DLD1 (cell line): ENCODE results near the gene HDHD5.

ENCODE experiments used
- in situ Hi-C: cut with HindIII; loops from 2 replicates; pipeline ENCODE4 v1.10.0; 2017; ENCODE audit warnings: low sequenced_read_pairs

Gene HDHD5

DNA sequence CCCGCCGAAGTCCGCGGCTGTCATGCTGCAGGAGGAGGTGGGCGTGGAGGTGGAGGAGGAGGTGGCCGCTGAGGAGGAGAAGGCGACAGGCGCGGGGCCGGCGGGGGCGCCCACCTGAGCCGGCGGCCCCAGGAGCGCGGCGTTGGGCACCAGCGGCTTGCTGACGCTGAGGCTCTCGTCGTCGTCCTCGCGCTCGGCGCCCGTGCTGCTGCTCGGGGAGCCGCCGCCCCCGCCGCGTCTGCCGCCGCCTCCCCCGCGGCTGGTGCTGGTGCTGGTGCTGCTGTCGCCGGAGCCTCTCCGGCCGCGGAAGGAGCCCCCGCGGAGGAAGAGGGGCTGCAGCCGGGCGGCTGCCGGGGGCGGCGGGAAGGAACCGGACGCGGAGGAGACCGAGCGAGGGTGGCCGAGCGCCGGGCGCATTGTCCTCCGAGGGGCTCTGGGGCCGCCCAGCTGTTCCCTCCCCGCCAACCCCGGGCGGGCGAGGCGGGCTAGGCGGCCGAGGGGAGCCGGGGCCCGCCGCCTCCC, 38.3 kb downstream of the HDHD5 start:
- in situ Hi-C loops: no loop called here

DNA sequence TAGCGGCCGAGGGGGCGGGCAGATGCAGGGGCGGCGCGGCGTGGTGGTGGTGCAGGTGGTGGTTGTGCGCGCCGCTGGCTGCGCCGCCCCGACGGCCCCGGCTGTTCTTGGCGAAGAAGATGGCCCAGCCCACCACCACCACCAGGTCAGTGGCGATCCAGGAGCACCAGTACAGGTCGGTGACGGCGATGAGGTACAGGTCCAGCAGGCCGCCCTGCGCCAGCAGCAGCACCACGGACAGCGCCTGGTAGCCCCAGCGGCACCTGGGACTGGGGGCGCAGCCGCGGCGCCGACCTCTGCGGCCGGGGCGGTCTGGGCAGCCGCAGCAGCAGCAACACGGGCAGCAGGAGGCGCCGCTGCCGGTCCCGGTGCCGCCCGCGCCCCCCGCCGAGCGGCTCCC, 38.8 kb downstream of the HDHD5 start:
- in situ Hi-C loops: no loop called here

DNA sequence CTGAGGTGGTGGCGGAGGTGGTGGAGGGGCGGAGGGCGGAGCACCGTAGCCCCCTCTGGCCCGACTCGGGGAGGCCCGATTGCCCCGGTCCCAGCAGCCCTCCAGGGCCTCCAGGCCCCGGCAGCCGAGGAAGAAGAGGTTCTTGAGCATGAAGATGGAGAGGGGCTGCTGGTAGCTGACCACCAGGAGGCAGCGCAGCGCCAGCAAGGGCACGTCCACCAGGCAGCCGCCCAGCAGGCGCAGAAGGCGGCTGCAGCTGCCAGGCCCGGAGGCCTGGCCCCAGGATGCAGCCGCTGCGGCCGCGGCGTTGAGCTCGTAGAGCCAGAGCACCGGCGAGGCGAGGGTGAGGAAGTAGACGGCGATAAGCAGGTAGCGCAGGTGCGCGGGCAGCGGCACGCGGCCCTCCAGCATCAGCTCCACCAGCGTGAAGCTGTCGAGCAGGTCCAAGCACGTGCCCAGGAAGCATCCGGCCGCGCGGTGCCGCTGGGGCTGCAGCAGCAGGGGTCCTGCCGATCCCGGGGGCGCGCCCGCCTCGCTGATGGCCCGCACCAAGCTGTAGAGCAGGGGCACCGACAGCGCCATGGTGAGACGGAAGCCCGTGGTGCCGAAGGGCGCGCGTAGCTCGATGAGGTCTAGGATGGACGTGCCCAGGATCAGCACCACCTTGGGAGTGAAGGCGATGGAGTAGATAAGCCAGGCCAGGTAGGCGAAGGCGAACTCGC, 39.4 kb downstream of the HDHD5 start:
- in situ Hi-C loops: no loop called here

DNA sequence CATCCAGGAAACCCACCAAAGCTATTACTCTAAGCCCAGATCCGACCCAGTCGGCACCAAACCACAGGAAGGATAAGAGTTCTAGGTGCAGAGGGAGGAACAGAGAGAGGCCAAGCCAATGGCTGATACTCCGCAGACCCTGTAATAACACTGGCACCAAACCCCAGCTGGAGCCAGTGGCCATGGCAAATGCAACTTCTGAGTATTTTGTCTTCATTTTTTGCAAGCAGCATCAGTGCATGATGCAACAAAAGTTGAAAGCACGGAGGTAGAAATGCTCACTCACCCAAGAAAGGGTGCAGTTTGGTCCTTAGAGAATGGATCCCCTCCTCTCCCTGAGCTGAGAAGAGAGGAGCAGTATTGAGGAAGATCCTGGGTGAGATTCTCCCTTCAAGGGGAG, 40.7 kb downstream of the HDHD5 start:
- in situ Hi-C loops: no loop called here

DNA sequence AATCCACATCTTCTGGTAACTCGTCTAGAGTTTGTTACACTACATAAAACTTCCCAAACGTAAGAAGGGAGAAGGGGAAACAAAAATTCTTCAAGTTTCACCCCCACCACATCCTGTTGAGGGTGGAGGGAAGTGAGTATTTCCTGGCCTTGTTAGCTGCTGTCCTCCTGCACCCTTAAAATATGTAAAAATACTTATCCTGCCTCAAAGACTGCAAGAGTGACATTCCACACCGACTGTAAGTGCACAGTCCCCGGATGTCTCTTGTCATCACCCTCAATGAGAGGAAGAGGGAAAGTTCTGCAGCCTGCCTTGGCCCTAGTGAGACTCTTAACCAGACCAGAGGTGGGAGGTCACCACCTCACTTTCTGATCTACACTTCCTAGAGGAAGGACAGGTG, 41.2 kb downstream of the HDHD5 start:
- in situ Hi-C loops: no loop called here

DNA sequence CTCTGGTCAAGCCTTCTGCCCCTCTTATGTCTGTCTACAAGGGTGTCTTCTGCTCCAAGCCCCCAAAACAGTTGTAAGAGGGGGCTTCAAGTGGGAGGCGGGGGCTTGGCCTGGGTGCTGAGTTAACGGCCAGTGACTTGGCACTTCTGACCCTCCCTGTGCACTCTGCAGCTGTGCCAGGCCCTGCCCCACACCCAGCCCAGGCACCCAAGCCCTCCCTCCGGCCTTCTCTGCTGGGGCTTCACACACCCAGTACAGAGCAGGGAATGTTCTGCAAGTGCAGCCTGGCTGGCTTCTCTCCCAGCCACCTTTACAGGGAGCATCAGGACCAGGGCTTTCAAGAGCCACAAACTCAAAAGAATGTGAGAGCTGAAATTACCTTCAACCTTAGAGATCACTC, 41.7 kb downstream of the HDHD5 start:
- in situ Hi-C loops: no loop called here

DNA sequence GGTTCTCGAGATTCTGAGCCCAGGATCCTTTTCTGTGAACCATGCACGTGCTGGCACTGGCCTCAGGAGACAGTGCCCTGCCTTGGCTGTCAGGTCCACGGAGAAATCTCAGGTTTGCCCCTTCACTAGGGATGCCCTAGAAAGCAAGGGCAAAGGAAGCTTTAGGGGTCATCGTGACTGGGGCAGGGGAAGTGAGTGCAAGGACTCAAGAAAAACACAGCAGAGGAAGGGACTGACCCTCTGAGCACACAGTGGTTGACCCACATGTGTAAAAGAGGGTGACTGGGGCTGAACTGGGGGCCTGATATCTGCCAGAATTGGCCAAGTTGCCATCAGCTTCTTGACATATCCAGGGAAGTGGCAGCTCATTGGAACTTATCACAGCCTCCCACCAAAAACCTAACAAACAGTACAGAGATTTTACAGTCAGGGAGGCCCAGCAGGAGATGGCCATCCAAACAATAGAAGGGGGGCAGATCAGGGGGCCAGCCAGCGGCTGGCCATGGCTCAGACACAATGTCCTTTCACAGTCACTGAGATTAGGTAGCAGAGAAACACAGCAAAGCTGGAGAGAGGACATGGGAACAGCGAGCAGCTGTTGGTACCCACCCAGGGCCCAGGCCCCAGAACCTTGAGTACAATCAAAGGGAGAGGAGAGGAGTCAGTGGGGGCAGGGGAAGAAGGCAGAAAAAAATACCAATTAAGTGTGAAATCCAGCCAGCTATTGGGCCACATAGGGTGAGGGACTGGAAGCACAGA, 42.3 kb downstream of the HDHD5 start:
- in situ Hi-C loops: no loop called here

DNA sequence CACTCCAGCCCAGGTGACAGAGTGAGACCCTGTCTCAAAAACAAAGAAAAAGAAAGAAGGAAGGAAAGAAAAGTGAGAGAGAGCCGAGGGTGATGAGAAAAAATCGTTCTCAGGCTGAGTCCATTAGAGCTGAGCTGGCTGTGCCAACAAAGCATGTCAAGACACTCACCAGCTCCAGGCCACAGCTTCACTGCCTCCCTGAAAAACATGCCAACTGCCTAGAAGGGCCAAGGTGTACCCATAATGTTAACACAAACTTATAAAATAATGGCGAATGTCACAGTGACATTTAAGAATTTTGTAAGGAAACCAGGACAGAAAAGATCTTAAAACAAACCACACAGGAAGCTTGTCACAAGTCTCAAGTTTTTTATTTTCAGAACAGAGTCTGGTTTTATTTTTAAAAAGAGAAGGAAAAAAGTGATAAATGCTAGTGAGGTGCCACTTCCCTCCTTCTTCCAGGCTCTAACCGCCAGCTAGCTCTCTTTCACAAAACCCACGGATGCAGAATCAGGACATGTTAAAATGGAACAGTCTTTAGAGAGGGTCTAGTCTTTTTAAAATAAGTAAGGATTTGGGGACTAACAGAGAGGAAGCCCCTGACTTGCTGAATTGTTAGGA, 43.0 kb downstream of the HDHD5 start:
- in situ Hi-C loops: no loop called here

DNA sequence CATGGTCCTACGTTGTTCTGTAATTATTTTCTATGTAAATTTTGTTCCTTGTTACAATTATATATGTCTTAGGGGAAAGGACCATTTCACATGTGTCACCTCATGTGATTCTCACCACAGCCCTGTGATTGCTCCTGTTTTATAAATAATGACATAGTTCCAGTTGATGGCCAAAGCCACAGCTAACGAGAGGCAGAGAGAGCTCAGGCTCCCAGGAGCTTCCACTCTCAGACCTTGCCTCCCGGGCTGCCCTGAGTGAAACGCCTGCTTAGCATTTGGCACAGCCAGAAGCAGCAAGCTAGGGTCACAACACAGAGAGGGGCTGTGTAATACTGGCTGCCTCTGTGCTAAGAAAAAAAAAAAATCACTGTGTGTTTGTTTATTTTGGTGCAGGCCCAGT, 43.8 kb downstream of the HDHD5 start:
- in situ Hi-C loops: no loop called here

DNA sequence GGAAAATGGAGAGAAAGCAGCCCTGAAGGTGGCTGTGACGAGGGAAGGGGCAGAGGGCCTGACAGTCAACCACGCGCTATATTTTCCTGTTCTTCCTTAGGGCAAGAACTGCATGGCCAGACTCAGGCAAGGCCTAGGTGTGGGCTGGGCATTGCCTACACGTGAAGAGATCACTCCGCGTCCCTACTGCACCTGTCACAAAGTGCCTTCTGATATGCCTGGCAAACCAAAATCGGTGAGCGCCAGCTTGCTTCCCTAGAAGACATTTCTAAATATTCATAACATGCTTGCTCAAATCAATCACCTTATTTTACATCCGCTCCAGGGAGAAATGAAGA, 44.2 kb downstream of the HDHD5 start:
- in situ Hi-C loops: no loop called here

DNA sequence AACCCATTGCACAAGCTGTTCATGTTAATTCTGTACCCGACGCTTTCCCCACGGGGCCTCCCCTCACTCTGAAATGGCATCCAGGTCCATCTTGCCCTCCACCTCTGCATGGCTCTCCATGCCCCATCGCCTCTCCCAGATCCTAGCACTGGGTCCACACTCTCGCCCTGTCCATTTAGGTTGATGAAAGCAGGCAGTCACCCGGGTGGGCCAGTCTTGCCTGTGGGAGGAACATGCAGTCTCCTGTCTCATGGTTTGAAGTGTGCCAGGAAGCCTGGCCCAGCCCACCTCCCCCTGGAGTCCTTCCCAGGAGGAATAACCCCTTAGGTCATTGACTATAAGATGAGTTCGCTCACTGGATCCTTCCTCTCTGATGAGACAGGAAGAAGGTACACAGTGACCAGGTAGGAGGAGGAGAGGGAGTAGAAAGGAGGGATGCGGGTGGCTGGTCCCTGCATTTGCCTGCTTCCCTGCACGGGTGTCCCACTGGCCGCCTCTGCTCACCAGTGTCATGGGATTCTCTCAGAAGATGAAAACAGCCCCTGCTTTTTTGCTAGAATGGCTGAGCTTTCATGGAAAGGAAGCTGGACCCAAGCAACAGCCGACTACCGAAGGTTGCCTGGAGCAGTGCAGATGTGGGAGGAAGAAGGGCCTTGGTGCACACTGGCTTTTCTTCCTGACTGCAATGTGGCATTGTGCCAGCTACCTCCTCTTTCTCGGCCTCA, 44.7 kb downstream of the HDHD5 start:
- in situ Hi-C loops: no loop called here

DNA sequence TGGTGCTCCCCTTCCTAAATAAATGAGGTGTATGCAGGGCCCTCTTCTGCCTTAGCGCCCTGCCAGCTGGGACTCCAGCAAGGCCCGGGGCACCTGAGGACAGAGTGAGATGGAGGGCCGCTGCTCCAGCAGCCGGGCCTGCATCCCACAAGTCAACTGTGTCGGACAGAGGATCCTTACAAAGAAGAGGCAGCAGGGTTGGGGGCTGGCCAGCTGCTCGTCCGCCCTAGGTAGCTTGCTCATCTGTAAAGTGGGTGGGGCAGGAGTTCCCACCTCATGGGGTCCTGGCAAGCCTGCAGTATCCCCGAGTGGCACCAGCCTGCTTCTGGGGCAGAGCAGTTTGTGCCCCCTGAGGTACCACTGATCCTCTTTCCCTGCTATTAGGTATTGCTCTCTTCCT, 45.5 kb downstream of the HDHD5 start:
- in situ Hi-C loops: no loop called here

DNA sequence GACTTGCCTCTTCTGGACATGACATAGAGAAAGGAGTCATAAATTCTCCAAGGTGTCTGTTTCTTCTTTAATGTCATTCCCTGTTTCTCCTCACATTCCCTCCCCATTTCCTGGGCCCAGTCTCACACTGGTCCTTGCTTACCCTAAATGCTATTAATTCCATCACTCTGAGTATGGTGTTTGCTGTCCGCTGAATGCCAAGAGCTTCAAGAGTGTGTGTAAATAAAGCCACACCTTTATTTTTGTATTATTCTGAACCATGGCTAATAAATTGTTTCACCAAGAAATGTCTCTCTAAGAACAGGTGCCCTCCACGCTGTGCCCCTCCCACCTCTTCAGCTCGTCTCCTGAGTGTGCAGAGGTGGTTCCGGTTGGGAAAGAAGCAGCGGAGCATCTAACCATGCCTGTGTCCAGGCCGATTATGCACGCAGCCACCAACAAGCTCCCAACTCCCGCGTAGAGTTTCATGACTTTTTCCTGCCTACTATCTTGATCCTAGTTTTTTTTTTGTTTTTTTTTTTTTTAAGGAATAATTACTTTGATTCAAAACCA, 46.5 kb downstream of the HDHD5 start:
- in situ Hi-C loops: no loop called here

DNA sequence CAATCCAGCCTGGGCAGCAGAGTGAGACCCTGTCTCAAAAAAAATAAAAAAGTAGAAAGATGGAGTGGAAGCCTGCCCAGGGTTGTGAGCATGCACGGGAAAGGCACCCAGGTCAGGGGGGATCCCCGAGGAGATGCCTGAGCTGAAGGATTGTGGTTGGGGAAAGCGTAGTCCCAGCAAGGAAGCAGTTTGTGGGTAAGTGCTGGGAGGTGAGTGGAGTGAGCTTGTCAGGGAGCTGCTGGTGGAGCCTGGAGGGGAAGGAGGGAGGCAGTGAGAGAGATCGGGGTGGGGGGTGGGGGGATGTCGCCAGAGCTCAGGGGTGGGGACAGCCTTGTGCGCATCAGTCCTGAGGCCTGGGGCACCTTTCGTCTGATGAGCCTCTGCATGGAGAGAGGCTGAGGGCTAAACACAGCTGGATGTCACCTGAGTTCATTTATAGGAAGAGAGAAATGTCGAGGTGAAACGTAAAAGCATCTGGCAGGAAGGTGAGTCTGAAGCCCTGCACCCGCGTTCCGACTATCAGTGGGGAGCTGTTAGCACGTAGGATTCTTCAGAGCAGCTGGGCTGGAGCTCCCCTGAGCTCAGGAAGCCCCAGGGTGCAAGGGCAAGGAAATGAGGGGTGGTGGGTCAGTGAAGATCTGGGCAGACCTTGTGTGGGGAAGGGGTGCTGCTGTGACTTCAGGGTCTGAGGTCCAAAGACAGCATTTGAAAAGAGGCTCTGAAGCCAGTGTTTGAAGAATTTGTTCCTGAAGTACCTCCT, 48.1 kb downstream of the HDHD5 start:
- in situ Hi-C loops: no loop called here

DNA sequence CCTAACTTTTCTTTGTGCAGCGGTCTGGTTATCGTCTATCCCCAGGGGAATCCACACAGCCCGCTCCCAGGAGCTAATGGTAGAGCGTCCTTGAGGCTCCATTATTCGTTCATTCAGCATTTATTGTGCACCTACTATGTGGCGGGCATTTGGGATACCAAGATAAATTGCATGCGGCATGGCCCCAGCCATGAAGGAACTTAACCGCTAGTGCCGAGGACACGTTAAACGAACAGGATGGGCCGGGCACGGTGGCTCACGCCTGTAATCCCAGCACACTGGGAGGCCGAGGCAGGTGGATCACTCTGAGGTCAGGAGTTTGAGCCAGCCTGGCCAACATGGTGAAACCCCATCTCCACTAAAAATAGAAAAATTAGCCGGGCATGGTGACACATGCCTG, 49.1 kb downstream of the HDHD5 start:
- in situ Hi-C loops: no loop called here

DNA sequence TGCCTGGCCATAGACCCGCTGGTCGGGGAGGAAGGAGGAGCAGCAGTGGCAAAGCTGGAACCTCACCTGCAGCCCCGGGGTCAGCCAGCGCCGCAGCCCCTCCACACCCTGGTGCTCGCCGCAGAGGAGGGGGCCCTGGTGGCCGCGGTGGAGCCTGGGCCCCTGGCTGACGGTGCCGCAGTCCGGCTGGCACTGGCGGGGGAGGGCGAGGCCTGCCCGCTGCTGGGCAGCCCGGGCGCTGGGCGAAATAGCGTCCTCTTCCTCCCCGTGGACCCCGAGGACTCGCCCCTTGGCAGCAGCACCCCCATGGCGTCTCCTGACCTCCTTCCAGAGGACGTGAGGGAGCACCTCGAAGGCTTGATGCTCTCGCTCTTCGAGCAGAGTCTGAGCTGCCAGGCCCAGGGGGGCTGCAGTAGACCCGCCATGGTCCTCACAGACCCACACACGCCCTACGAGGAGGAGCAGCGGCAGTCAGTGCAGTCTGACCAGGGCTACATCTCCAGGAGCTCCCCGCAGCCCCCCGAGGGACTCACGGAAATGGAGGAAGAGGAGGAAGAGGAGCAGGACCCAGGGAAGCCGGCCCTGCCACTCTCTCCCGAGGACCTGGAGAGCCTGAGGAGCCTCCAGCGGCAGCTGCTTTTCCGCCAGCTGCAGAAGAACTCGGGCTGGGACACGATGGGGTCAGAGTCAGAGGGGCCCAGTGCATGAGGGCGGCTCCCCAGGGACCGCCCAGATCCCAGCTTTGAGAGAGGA, 49.8 kb downstream of the HDHD5 start:
- in situ Hi-C loops: no loop called here

DNA sequence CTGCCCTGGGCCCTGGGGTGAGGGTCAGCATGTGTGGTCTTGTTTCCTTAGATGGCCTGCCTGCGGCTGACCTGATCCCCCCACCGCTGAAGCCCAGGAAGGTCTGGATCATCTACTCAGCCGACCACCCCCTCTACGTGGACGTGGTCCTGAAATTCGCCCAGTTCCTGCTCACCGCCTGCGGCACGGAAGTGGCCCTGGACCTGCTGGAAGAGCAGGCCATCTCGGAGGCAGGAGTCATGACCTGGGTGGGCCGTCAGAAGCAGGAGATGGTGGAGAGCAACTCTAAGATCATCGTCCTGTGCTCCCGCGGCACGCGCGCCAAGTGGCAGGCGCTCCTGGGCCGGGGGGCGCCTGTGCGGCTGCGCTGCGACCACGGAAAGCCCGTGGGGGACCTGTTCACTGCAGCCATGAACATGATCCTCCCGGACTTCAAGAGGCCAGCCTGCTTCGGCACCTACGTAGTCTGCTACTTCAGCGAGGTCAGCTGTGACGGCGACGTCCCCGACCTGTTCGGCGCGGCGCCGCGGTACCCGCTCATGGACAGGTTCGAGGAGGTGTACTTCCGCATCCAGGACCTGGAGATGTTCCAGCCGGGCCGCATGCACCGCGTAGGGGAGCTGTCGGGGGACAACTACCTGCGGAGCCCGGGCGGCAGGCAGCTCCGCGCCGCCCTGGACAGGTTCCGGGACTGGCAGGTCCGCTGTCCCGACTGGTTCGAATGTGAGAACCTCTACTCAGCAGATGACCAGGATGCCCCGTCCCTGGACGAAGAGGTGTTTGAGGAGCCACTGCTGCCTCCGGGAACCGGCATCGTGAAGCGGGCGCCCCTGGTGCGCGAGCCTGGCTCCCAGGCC, 50.6 kb downstream of the HDHD5 start:
- in situ Hi-C loops: no loop called here

DNA sequence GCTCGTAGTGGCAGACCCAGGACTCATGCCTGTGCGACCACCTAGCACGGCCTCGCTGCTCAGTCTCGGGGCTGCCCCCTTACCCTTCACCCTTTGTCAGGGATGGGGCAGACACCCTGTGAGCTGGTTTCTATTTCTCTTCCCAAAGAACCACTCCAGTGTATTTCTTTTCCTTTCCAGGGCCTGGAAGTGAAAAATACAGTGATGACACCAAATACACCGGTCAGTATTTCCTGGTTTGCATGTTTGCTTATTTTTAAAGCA, 51.6 kb downstream of the HDHD5 start:
- in situ Hi-C loops: no loop called here
